ENCODE measurements around the gene C9.

DNA sequence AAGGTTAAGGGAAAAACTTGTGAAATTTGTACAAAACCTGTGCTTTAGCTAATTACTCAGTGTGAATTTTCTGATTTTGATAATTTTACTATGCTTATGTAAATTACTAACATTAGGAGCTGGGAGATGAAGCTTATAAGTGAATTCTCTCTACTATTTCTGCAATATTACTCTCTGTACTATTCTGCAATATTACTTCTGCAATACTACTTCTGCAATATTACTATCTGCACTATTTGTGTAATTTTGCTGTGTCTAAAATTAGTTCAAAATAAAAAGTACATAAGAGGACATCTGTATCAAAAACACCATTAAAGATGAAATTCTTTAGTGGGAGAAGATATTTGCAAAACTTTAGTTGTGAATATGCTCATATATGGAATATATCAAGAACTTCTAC is 62.9 kb downstream of the C9 start:
- TF ChIP-seq, protein P1, sequence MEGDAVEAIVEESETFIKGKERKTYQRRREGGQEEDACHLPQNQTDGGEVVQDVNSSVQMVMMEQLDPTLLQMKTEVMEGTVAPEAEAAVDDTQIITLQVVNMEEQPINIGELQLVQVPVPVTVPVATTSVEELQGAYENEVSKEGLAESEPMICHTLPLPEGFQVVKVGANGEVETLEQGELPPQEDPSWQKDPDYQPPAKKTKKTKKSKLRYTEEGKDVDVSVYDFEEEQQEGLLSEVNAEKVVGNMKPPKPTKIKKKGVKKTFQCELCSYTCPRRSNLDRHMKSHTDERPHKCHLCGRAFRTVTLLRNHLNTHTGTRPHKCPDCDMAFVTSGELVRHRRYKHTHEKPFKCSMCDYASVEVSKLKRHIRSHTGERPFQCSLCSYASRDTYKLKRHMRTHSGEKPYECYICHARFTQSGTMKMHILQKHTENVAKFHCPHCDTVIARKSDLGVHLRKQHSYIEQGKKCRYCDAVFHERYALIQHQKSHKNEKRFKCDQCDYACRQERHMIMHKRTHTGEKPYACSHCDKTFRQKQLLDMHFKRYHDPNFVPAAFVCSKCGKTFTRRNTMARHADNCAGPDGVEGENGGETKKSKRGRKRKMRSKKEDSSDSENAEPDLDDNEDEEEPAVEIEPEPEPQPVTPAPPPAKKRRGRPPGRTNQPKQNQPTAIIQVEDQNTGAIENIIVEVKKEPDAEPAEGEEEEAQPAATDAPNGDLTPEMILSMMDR (IDR thresholded peaks at IDR 0.05; ENCODE audit: insufficient read depth, low read length, poor library complexity, severe bottlenecking) = no peak
- no peak for TF ChIP-seq EZH2phosphoT487 (conservative IDR thresholded peaks at IDR 0.05; ENCODE audit: low read length)

Measured in SU-DHL-6 (cell line).